H1 (cell line): ENCODE results near the gene KIAA0319L. TPM values are rescaled to one million over a fixed set of nuclear protein-coding genes. Genes with fewer than 3 reads are reported as not detected.

ENCODE experiments used
- CTCF ChIA-PET: fragments of 300-600 bp; sonication (Branson Sonifier 250); formaldehyde crosslinking; loops from one replicate; lab custom pipeline; 2021; ENCODE audit not compliant: partially characterized antibody; lab: Charles Lee
- POLR2A ChIA-PET: fragments of 300-600 bp; sonication (Branson Sonifier 250); formaldehyde crosslinking; loops from one replicate; lab custom pipeline; 2021; ENCODE audit warnings: inconsistent platforms; ENCODE audit not compliant: partially characterized antibody; lab: Charles Lee
- DNase-seq, 2 experiments: peaks; one replicate each; pipeline versions ENCODE4 v3.0.0 to v3.0.0-alpha.2; 2010 to 2022; ENCODE audit warnings: low spot score in 2 of 2, low read depth in 1 of 2, mixed read lengths in 1 of 2
- FAIRE-seq: peaks from 2 replicates; lab custom pipeline; 2011; peaks lifted over from hg19 to GRCh38; lab: Jason Lieb, UNC
- H2AFZ ChIP-seq: 2 replicates; pipeline ENCODE4 v1.8.1; 2012; ENCODE audit warnings: low read length, inconsistent platforms
- H2AK5ac ChIP-seq: 2 replicates; pipeline ENCODE4 v1.6.1; 2013; ENCODE audit warnings: low read depth, low read length
- H2BK120ac ChIP-seq: replicated peaks from 2 replicates; pipeline ENCODE3; 2013; ENCODE audit warnings: low read depth, low read length, inconsistent platforms
- H2BK12ac ChIP-seq: 2 replicates; pipeline ENCODE4 v1.6.1; 2013; ENCODE audit warnings: low read depth, low read length
- H2BK15ac ChIP-seq: 2 replicates; pipeline ENCODE4 v1.6.1; 2013; ENCODE audit warnings: low read length
- H2BK20ac ChIP-seq: 2 replicates; pipeline ENCODE4 v1.6.1; 2013; ENCODE audit warnings: low read length
- H2BK5ac ChIP-seq: 2 replicates; pipeline ENCODE4 v1.6.1; 2013; ENCODE audit warnings: low read depth, low read length
- H3K14ac ChIP-seq: 2 replicates; pipeline ENCODE4 v1.6.1; 2013; ENCODE audit warnings: inconsistent platforms; ENCODE audit not compliant: insufficient read length
- H3K18ac ChIP-seq: 2 replicates; pipeline ENCODE4 v1.6.1; 2013; ENCODE audit warnings: low read length; ENCODE audit errors: extremely low read depth
- H3K23ac ChIP-seq: 2 replicates; pipeline ENCODE4 v1.6.1; 2013; ENCODE audit warnings: inconsistent platforms; ENCODE audit not compliant: insufficient read length
- H3K23me2 ChIP-seq: 2 replicates; pipeline ENCODE4 v1.6.1; 2013; ENCODE audit warnings: low read depth, low read length
- H3K27ac ChIP-seq: 2 replicates; pipeline ENCODE4 v1.6.1; 2011; ENCODE audit warnings: low read depth, low read length, inconsistent platforms
- H3K27me3 ChIP-seq, 4 experiments: replicated peaks in 1 of 4; 1 replicate in 1 of 4; 2 replicates in 3 of 4; pipeline versions ENCODE4 v1.6.1 to v1.8.1; 2011 to 2013; ENCODE audit warnings: low read length in 3 of 4, mild to moderate bottlenecking in 3 of 4, inconsistent platforms in 2 of 4, mixed read lengths in 2 of 4, moderate library complexity in 1 of 4; ENCODE audit not compliant: control insufficient read depth in 3 of 4, insufficient read depth in 3 of 4; ENCODE audit errors: extremely low read depth in 1 of 4
- H3K36me3 ChIP-seq, 4 experiments: 2 replicates each; pipeline versions ENCODE4 v1.6.1 to v1.8.1; 2011 to 2013; ENCODE audit warnings: mild to moderate bottlenecking in 4 of 4, low read length in 3 of 4, moderate library complexity in 2 of 4, control low read depth in 1 of 4, inconsistent platforms in 1 of 4; ENCODE audit not compliant: insufficient read depth in 4 of 4, control insufficient read depth in 2 of 4
- H3K4ac ChIP-seq: replicated peaks from 2 replicates; pipeline ENCODE3; 2013; ENCODE audit warnings: low read length, low read depth, mixed read lengths, inconsistent platforms; ENCODE audit not compliant: insufficient read length
- H3K4me1 ChIP-seq, 4 experiments: replicated peaks in 1 of 4; 1 replicate in 1 of 4; 2 replicates in 3 of 4; pipeline versions ENCODE4 v1.6.1 to v1.8.1; 2011 to 2013; ENCODE audit warnings: low read length in 3 of 4, inconsistent platforms in 2 of 4, mixed read lengths in 1 of 4; ENCODE audit not compliant: insufficient read depth in 4 of 4, control insufficient read depth in 3 of 4
- H3K4me2 ChIP-seq, 2 experiments: 2 replicates each; pipeline versions ENCODE4 v1.6.1 to v1.8.1; 2011 to 2013; ENCODE audit warnings: low read depth in 2 of 2, low read length in 2 of 2, control low read depth in 1 of 2, inconsistent platforms in 1 of 2, mild to moderate bottlenecking in 1 of 2; ENCODE audit not compliant: insufficient read depth in 1 of 2
- H3K4me3 ChIP-seq, 4 experiments: fragments of 200-600, 300-600 bp in 1 of 4; sonication (generic), shearing (Covaris generic), sonication (Bioruptor Twin) in 1 of 4; 2 replicates each; pipeline versions ENCODE4 v1.5.1 to v1.8.1; 2011 to 2016; ENCODE audit warnings: low read length in 4 of 4, low read depth in 3 of 4, control low read depth in 2 of 4, inconsistent platforms in 2 of 4, mild to moderate bottlenecking in 2 of 4, mixed read lengths in 1 of 4, moderate library complexity in 1 of 4; ENCODE audit not compliant: insufficient read depth in 2 of 4; ENCODE audit errors: extremely low read depth in 1 of 4
- H3K56ac ChIP-seq: replicated peaks from 2 replicates; pipeline ENCODE3; 2013; ENCODE audit warnings: low read depth, mild to moderate bottlenecking, mixed read lengths, low read length, inconsistent platforms; ENCODE audit not compliant: insufficient read length
- H3K79me1 ChIP-seq: 2 replicates; pipeline ENCODE4 v1.6.1; 2013; ENCODE audit warnings: low read depth, low read length, control low read depth
- H3K79me2 ChIP-seq, 2 experiments: 2 replicates each; pipeline versions ENCODE4 v1.6.1 to v1.8.1; 2012 to 2013; ENCODE audit warnings: low read length in 2 of 2, mild to moderate bottlenecking in 2 of 2, inconsistent platforms in 1 of 2; ENCODE audit not compliant: insufficient read depth in 2 of 2, control insufficient read depth in 1 of 2
- H3K9ac ChIP-seq, 4 experiments: replicated peaks in 1 of 4; 1 replicate in 1 of 4; 2 replicates in 3 of 4; pipeline versions ENCODE4 v1.6.1 to v1.8.1; 2011 to 2013; ENCODE audit warnings: low read depth in 3 of 4, low read length in 3 of 4, control low read depth in 2 of 4, mild to moderate bottlenecking in 2 of 4, moderate library complexity in 2 of 4, inconsistent platforms in 1 of 4; ENCODE audit errors: extremely low read depth in 1 of 4
- H3K9me3 ChIP-seq, 2 experiments: 2 replicates each; pipeline versions ENCODE4 v1.6.1 to v1.8.1; 2012 to 2013; ENCODE audit warnings: mild to moderate bottlenecking in 2 of 2, moderate library complexity in 2 of 2, control low read depth in 1 of 2, inconsistent platforms in 1 of 2, low read depth in 1 of 2, low read length in 1 of 2, mixed read lengths in 1 of 2; ENCODE audit not compliant: insufficient read depth in 2 of 2
- H4K20me1 ChIP-seq, 2 experiments: replicated peaks in 1 of 2; 2 replicates each; pipeline versions ENCODE3 to v1.8.1; 2011 to 2013; ENCODE audit warnings: inconsistent platforms in 2 of 2, low read length in 2 of 2, mild to moderate bottlenecking in 1 of 2; ENCODE audit not compliant: insufficient read depth in 2 of 2, control insufficient read depth in 1 of 2
- H4K5ac ChIP-seq: 2 replicates; pipeline ENCODE4 v1.6.1; 2013; ENCODE audit warnings: low read length, low read depth, mixed read lengths, inconsistent platforms; ENCODE audit not compliant: insufficient read length
- H4K8ac ChIP-seq: 2 replicates; pipeline ENCODE4 v1.8.0; 2013; ENCODE audit warnings: mild to moderate bottlenecking, moderate library complexity, low read length, inconsistent platforms; ENCODE audit not compliant: insufficient read depth; ENCODE audit errors: extremely low read depth
- H4K91ac ChIP-seq: replicated peaks from 2 replicates; pipeline ENCODE3; 2013; ENCODE audit warnings: low read length, mixed read lengths, inconsistent platforms; ENCODE audit not compliant: insufficient read length
- CBX5 ChIP-seq: fragments of 300-800, 300-1000 bp; sonication (generic); IDR thresholded peaks from 2 replicates; pipeline ENCODE4 v1.7.1; 2016; ENCODE audit warnings: antibody characterized with exemption, low read length, low read depth
- CEBPB ChIP-seq: IDR thresholded peaks from 2 replicates; pipeline ENCODE4 v1.6.1; 2012; ENCODE audit warnings: low read depth, low read length
- CREB1 ChIP-seq: IDR thresholded peaks from 2 replicates; pipeline ENCODE4 v1.6.1; 2012; ENCODE audit warnings: inconsistent platforms
- EGR1 ChIP-seq: IDR thresholded peaks from 2 replicates; pipeline ENCODE4 v1.6.1; 2011; ENCODE audit warnings: low read depth, low read length, borderline replicate concordance
- FOSL1 ChIP-seq: IDR thresholded peaks from 2 replicates; pipeline ENCODE4 v1.6.1; 2011; ENCODE audit warnings: mild to moderate bottlenecking, low read depth, low read length, moderate library complexity; ENCODE audit not compliant: insufficient read depth
- GTF2F1 ChIP-seq: IDR thresholded peaks from 2 replicates; pipeline ENCODE4 v1.6.1; 2012; ENCODE audit warnings: low read depth, low read length, improper control_type of control experiment, borderline replicate concordance
- JUN ChIP-seq: IDR thresholded peaks from 2 replicates; pipeline ENCODE4 v1.6.1; 2011; ENCODE audit warnings: low read depth, mild to moderate bottlenecking, improper control_type of control experiment, low read length
- JUND ChIP-seq: IDR thresholded peaks from 2 replicates; pipeline ENCODE4 v1.6.1; 2011; ENCODE audit warnings: mild to moderate bottlenecking, improper control_type of control experiment, low read length
- KDM4A ChIP-seq: IDR thresholded peaks from one replicate; pipeline ENCODE4 v1.7.1; 2012; ENCODE audit warnings: low read depth, mild to moderate bottlenecking, moderate library complexity, low read length, inconsistent platforms; ENCODE audit not compliant: severe bottlenecking
- MAX ChIP-seq: IDR thresholded peaks from 2 replicates; pipeline ENCODE4 v1.6.1; 2012; ENCODE audit warnings: inconsistent platforms
- SIRT6 ChIP-seq: IDR thresholded peaks from one replicate; pipeline ENCODE4 v1.7.1; 2012; ENCODE audit warnings: low read length, inconsistent platforms
- SRF ChIP-seq: IDR thresholded peaks from 2 replicates; pipeline ENCODE4 v1.6.1; 2011; ENCODE audit warnings: mild to moderate bottlenecking, low read depth, low read length, moderate library complexity
- YY1 ChIP-seq: IDR thresholded peaks from 2 replicates; pipeline ENCODE4 v1.6.1; 2011; ENCODE audit warnings: low read depth, mild to moderate bottlenecking, low read length
- WGBS, 2 experiments: shearing (Covaris generic) in 1 of 2; methylation state at CpG; one replicate each; pipeline versions ENCODE4 v1.1.6 to v1.1.7; 2013 to 2015; ENCODE audit warnings: low lambda C conversion rate in 2 of 2, mixed read lengths in 2 of 2, inconsistent platforms in 1 of 2, low coverage in 1 of 2, missing lambda C conversion rate in 1 of 2; ENCODE audit not compliant: insufficient replicate concordance in 2 of 2, insufficient coverage in 1 of 2, insufficient read length in 1 of 2; ENCODE audit errors: extremely low coverage in 1 of 2, missing lambda C conversion rate in 1 of 2; 5-methylcytosine and 5-hydroxymethylcytosine counted together
- polyA plus RNA-seq, 7 experiments: library from polyadenylated mRNA; depleted of rRNA in 3 of 7; stranded (reverse) in 5 of 7; unstranded in 2 of 7; fragments of >200 nt in 5 of 7; fragments of 200-250 nt in 2 of 7; gene quantifications; 1 replicate in 5 of 7; 2 replicates in 1 of 7; 4 replicates in 1 of 7; pipeline versions ENCODE4 v1.2.1 to v1.2.3, GENCODE V29; 2011 to 2013; ENCODE audit warnings: missing spikeins in 2 of 7, mixed read lengths in 2 of 7
- total RNA-seq: library from RNA; stranded (reverse); fragmentation: NEBNext Ultra II Directional; extraction: Animal tissue kit (Norgen Biotek cat#: 25700); gene quantifications from 2 replicates; pipeline ENCODE4 v1.2.1, GENCODE V29; 2021

The KIAA0319L gene
- total and polyA plus RNA-seq, 2 of the 8 experiments (the other 6 are each of a cell fraction or from before 2014, with no cell fraction given): 40.1 to 55.7 TPM

GRCh38 chr1:35546614-35547013, 10.6 kb downstream of the KIAA0319L start:
- ChIA-PET POLR2A (interaction anchor here (1.5 to 4.4 kb wide), 2 partner anchors 10 to 14 kb away, joined by 4 to 22 read pairs; partner anchors contain the start of genes KIAA0319L and NCDN), CTCF (interaction anchor here (0.7 to 4.0 kb wide), 8 partner anchors 11 to 1855 kb away, joined by 3 to 95 read pairs (median 13); no protein-coding TSS in a partner anchor)
- no peak overlapping the region for H3K4me3 ChIP-seq

More at GRCh38 chr1:35546614-35547013, 10.6 kb downstream of the KIAA0319L start:
- Histone ChIP-seq H3K79me2 (peaks cover 0 to 84% of the 10 kb centered on the region in 2 experiments; a peak in 3 of 4 replicates), H2AFZ (no peak overlapping the region), H3K27me3 (no peaks in the 10 kb centered on the region), H2BK120ac (no peak overlapping the region), H3K23me2 (no peaks in the 10 kb centered on the region; the same call in 1 of the 2 replicates), H4K91ac (no peak overlapping the region), H2AK5ac (no peak overlapping the region), H3K9me3 (no peaks in the 10 kb centered on the region), H2BK15ac (no peak overlapping the region), H4K20me1 (peaks cover 2 to 3% of the 10 kb centered on the region in 2 experiments), H3K4me1 (peaks cover 0 to 3% (median 0%) of the 10 kb centered on the region in 4 experiments; a peak in 1 of 7 replicates), H3K14ac (no peak overlapping the region), H3K36me3 (peaks cover 0 to 44% (median 12%) of the 10 kb centered on the region in 4 experiments; a peak in 5 of 8 replicates), H2BK20ac (no peak overlapping the region), H4K5ac (no peak overlapping the region), H3K9ac (no peak overlapping the region), H3K4me2 (no peak overlapping the region), H3K23ac (no peak overlapping the region), H2BK12ac (no peak overlapping the region), H4K8ac (no peak overlapping the region), H2BK5ac (no peak overlapping the region), H3K56ac (no peak overlapping the region), H3K27ac (no peak overlapping the region), H3K18ac (no peak overlapping the region), H3K79me1 (peaks cover 1% of the 10 kb centered on the region; the same call in 1 of the 2 replicates), H3K4ac (no peak overlapping the region)
- WGBS, 2 experiments: 100% methylated on average over 1 of the region's 1 CpG; no CpG with 5 or more reads in 1 of the 2 experiments
- no peak for FAIRE-seq
- TF ChIP-seq KDM4A (no peak), GTF2F1 (no peak), JUND (no peak), EGR1 (no peak), YY1 (no peak), SRF (no peak), FOSL1 (no peak), CBX5 (no peak), SIRT6 (no peak), MAX (no peak), CEBPB (no peak), CREB1 (no peak), JUN (no peak)
- DNase-seq: no peak
